H9 (cell line): ENCODE measurements around the gene CSTF1. TPM values are rescaled to one million over a fixed set of nuclear protein-coding genes. Genes with fewer than 3 reads are reported as not detected.

Experiments
- DNase-seq: peaks from one replicate; pipeline ENCODE4 v3.0.0-alpha.2; 2017
- H2AFZ ChIP-seq: one replicate; pipeline ENCODE4 v1.6.1; 2013; ENCODE audit warnings: mild to moderate bottlenecking, low read length, control low read depth, moderate library complexity
- H2AK5ac ChIP-seq: 2 replicates; pipeline ENCODE4 v1.6.1; 2013; ENCODE audit warnings: low read length, control low read depth, mixed read lengths; ENCODE audit not compliant: insufficient read length
- H2BK120ac ChIP-seq: one replicate; pipeline ENCODE4 v1.6.1; 2013; ENCODE audit warnings: low read depth, mild to moderate bottlenecking, low read length, control low read depth, inconsistent platforms; ENCODE audit not compliant: poor library complexity, severe bottlenecking
- H2BK12ac ChIP-seq: 2 replicates; pipeline ENCODE4 v1.6.1; 2013; ENCODE audit warnings: low read length, control low read depth, mixed read lengths, low read depth; ENCODE audit not compliant: insufficient read length
- H2BK15ac ChIP-seq: 2 replicates; pipeline ENCODE4 v1.6.1; 2013; ENCODE audit warnings: low read depth, low read length, control low read depth
- H2BK20ac ChIP-seq: one replicate; pipeline ENCODE4 v1.6.1; 2013; ENCODE audit warnings: low read depth, mild to moderate bottlenecking, low read length, control low read depth, inconsistent platforms; ENCODE audit not compliant: poor library complexity, severe bottlenecking
- H2BK5ac ChIP-seq: 2 replicates; pipeline ENCODE4 v1.6.1; 2013; ENCODE audit warnings: low read length, control low read depth, mixed read lengths; ENCODE audit not compliant: insufficient read length
- H3K14ac ChIP-seq: 2 replicates; pipeline ENCODE4 v1.6.1; 2013; ENCODE audit warnings: low read length, control low read depth; ENCODE audit not compliant: insufficient read depth
- H3K18ac ChIP-seq: 2 replicates; pipeline ENCODE4 v1.6.1; 2013; ENCODE audit warnings: low read depth, mild to moderate bottlenecking, mixed read lengths, low read length, control low read depth; ENCODE audit not compliant: insufficient read length
- H3K23ac ChIP-seq: 2 replicates; pipeline ENCODE4 v1.6.1; 2013; ENCODE audit warnings: low read length, control low read depth, mixed read lengths, low read depth; ENCODE audit not compliant: insufficient read length
- H3K23me2 ChIP-seq: 2 replicates; pipeline ENCODE4 v1.6.1; 2013; ENCODE audit warnings: low read depth, mild to moderate bottlenecking, mixed read lengths, low read length, control low read depth; ENCODE audit not compliant: insufficient read length, poor library complexity, severe bottlenecking
- H3K27ac ChIP-seq: 2 replicates; pipeline ENCODE4 v1.5.1; 2013; ENCODE audit warnings: low read length, control low read depth, mixed read lengths, low read depth; ENCODE audit not compliant: insufficient read length
- H3K27me3 ChIP-seq: 2 replicates; pipeline ENCODE4 v1.6.1; 2013; ENCODE audit warnings: low read length, control low read depth, inconsistent platforms; ENCODE audit not compliant: insufficient read depth
- H3K4ac ChIP-seq: 2 replicates; pipeline ENCODE4 v1.6.1; 2013; ENCODE audit warnings: low read depth, mild to moderate bottlenecking, control low read depth, inconsistent platforms, low read length, moderate library complexity
- H3K4me1 ChIP-seq: 2 replicates; pipeline ENCODE4 v1.6.1; 2013; ENCODE audit warnings: low read length, control low read depth, inconsistent platforms; ENCODE audit not compliant: insufficient read depth
- H3K4me2 ChIP-seq: 2 replicates; pipeline ENCODE4 v1.6.1; 2013; ENCODE audit warnings: low read length, control low read depth, mixed read lengths; ENCODE audit not compliant: insufficient read length, insufficient read depth
- H3K56ac ChIP-seq: 2 replicates; pipeline ENCODE4 v1.6.1; 2013; ENCODE audit warnings: low read depth, mild to moderate bottlenecking, mixed read lengths, low read length, control low read depth; ENCODE audit not compliant: insufficient read length
- H3K79me1 ChIP-seq: 2 replicates; pipeline ENCODE4 v1.6.1; 2013; ENCODE audit warnings: low read depth, mild to moderate bottlenecking, moderate library complexity, low read length, control low read depth, inconsistent platforms; ENCODE audit not compliant: insufficient read depth, poor library complexity, severe bottlenecking
- H3K79me2 ChIP-seq: 2 replicates; pipeline ENCODE4 v1.6.1; 2013; ENCODE audit warnings: low read length, control low read depth, inconsistent platforms; ENCODE audit not compliant: insufficient read depth
- H3K9ac ChIP-seq: 2 replicates; pipeline ENCODE4 v1.6.1; 2013; ENCODE audit warnings: low read length, control low read depth, mixed read lengths; ENCODE audit not compliant: insufficient read length; ENCODE audit errors: extremely low read depth
- H3K9me3 ChIP-seq: one replicate; pipeline ENCODE4 v1.6.1; 2013; ENCODE audit warnings: low read depth, low read length, inconsistent platforms; ENCODE audit not compliant: control insufficient read depth
- H3T11ph ChIP-seq: one replicate; pipeline ENCODE4 v1.6.1; 2013; ENCODE audit warnings: mild to moderate bottlenecking, low read length, control low read depth, inconsistent platforms
- H4K20me1 ChIP-seq: one replicate; pipeline ENCODE4 v1.6.1; 2013; ENCODE audit not compliant: control insufficient read depth, insufficient read length, insufficient read depth
- H4K5ac ChIP-seq: 2 replicates; pipeline ENCODE4 v1.6.1; 2013; ENCODE audit warnings: low read depth, mild to moderate bottlenecking, mixed read lengths, low read length, control low read depth; ENCODE audit not compliant: insufficient read length
- H4K8ac ChIP-seq: replicated peaks from 2 replicates; pipeline ENCODE4 v1.6.1; 2013; ENCODE audit warnings: low read length, control low read depth, mixed read lengths, low read depth; ENCODE audit not compliant: insufficient read length
- H4K91ac ChIP-seq: 2 replicates; pipeline ENCODE4 v1.6.1; 2013; ENCODE audit warnings: low read depth, mild to moderate bottlenecking, moderate library complexity, mixed read lengths, low read length, control low read depth; ENCODE audit not compliant: insufficient read length
- H3K27ac Mint-ChIP-seq, 3 experiments: 2 replicates in 2 of 3; 3 replicates in 1 of 3; pipeline ENCODE4 v1.8.0; 2020 to 2021; ENCODE audit warnings: mixed read lengths in 3 of 3, mild to moderate bottlenecking in 1 of 3, moderate library complexity in 1 of 3
- H3K27me3 Mint-ChIP-seq: 2 replicates; pipeline ENCODE4 v1.8.0; 2021; ENCODE audit warnings: low read depth, mild to moderate bottlenecking, moderate library complexity, mixed read lengths
- H3K36me3 Mint-ChIP-seq, 3 experiments: 2 replicates in 2 of 3; 3 replicates in 1 of 3; pipeline ENCODE4 v1.8.0; 2020 to 2021; ENCODE audit warnings: low read depth in 3 of 3, mixed read lengths in 3 of 3; ENCODE audit not compliant: insufficient read depth in 1 of 3
- H3K4me1 Mint-ChIP-seq, 2 experiments: 2 replicates each; pipeline ENCODE4 v1.8.0; 2020; ENCODE audit warnings: mixed read lengths in 2 of 2
- H3K4me3 Mint-ChIP-seq, 2 experiments: 2 replicates in 1 of 2; 3 replicates in 1 of 2; pipeline ENCODE4 v1.8.0; 2020 to 2021; ENCODE audit warnings: mild to moderate bottlenecking in 2 of 2, mixed read lengths in 2 of 2, moderate library complexity in 1 of 2
- H3K9me3 Mint-ChIP-seq, 2 experiments: 2 replicates in 1 of 2; 3 replicates in 1 of 2; pipeline ENCODE4 v1.8.0; 2020; ENCODE audit warnings: mild to moderate bottlenecking in 2 of 2, mixed read lengths in 2 of 2, moderate library complexity in 1 of 2
- CTCF ChIP-seq: fragments of 200-600 bp; sonication (generic); conservative IDR thresholded peaks from 3 replicates; pipeline ENCODE4 v1.8.0; 2021; ENCODE audit warnings: antibody characterized with exemption, mild to moderate bottlenecking
- WGBS: extraction: QIAGEN DNeasy Blood & Tissue Kit; methylation state at CpG from one replicate; pipeline ENCODE4 v1.1.7; 2013; ENCODE audit warnings: missing lambda C conversion rate, low lambda C conversion rate, mixed read lengths; ENCODE audit not compliant: insufficient read length; ENCODE audit errors: extremely low coverage; 5-methylcytosine and 5-hydroxymethylcytosine counted together
- total RNA-seq: library from RNA; stranded (reverse); gene quantifications from 2 replicates; pipeline ENCODE4 v1.2.1, GENCODE V29; 2021

The CSTF1 gene
- total RNA-seq, 1 experiment from 2014 or later = 72.9 TPM

GRCh38 chr20:56422076-56422823 lies 29.8 kb downstream of the CSTF1 start:
- Mint-ChIP-seq H3K27ac (no peak overlapping the region; a peak in 1 of 7 replicates), H3K4me1 (peaks cover 9 to 10% of the 10 kb centered on the region in 2 experiments), H3K27me3 (peaks cover 84% of the 10 kb centered on the region), H3K9me3 (no peaks in the 10 kb centered on the region), H3K36me3 (no peaks in the 10 kb centered on the region), H3K4me3 (no peak overlapping the region)
- Histone ChIP-seq H3K9me3 (no peaks in the 10 kb centered on the region), H2BK120ac (no peak overlapping the region), H4K8ac (no peak overlapping the region), H2AFZ (no peak overlapping the region), H3K79me1 (no peaks in the 10 kb centered on the region), H3K4me2 (no peak overlapping the region), H3K27ac (no peak overlapping the region), H2BK20ac (no peak overlapping the region), H2BK12ac (no peak overlapping the region), H3K27me3 (no peaks in the 10 kb centered on the region; the same call in 1 of the 2 replicates), H3K18ac (no peak overlapping the region), H3K14ac (no peak overlapping the region), H3K23ac (no peak overlapping the region), H3K9ac (no peak overlapping the region), H2BK15ac (no peak overlapping the region), H2AK5ac (no peak overlapping the region), H3K4ac (no peak overlapping the region), H3K79me2 (no peaks in the 10 kb centered on the region), H3K56ac (no peak overlapping the region), H2BK5ac (no peak overlapping the region), H3K23me2 (no peaks in the 10 kb centered on the region), H4K5ac (no peak overlapping the region), H4K20me1 (no peaks in the 10 kb centered on the region), H4K91ac (no peak overlapping the region), H3T11ph (no peak overlapping the region), H3K4me1 (no peaks in the 10 kb centered on the region; the same call in 1 of the 2 replicates)
- DNase-seq = no peak
- TF ChIP-seq CTCF = no peak
- WGBS = no CpG with 5 or more reads among the region's 9 CpGs
